Measurements from ENCODE around the gene GABRB1. TPM values are rescaled to one million over a fixed set of nuclear protein-coding genes. Genes with fewer than 3 reads are reported as not detected.

GABRB1 gene
- total and polyA plus RNA-seq, 2 experiments from 2014 or later: 0.26 to 0.97 TPM

- no peak overlapping the region for H3K27ac ChIP-seq (ENCODE audit: low read depth)
Observed at GRCh38 chr4:47367761-47368160, 336.4 kb downstream of the GABRB1 start.

GRCh38 chr4:47368211-47368610 is 336.8 kb downstream of the GABRB1 start:
- DNase-seq (ENCODE audit: low spot score) (no peak), ATAC-seq (no peak)
- Mint-ChIP-seq H3K36me3 (ENCODE audit: low read depth) (no peaks in the 10 kb centered on the region), H3K27ac (no peak overlapping the region), H3K4me1 (no peaks in the 10 kb centered on the region), H3K4me3 (no peak overlapping the region), H3K9me3 (peaks cover 3% of the 10 kb centered on the region; the same call in 2 of the 3 replicates), H3K27me3 (ENCODE audit: insufficient read depth, low read depth, poor library complexity) (no peaks in the 10 kb centered on the region)
- Histone ChIP-seq H2AFZ (no peak overlapping the region), H3K4me1 (ENCODE audit: insufficient read depth) (no peaks in the 10 kb centered on the region), H4K20me1 (replicated peaks; ENCODE audit: insufficient read depth) (no peaks in the 10 kb centered on the region), H3K9me2 (ENCODE audit: insufficient read depth) (peaks cover 4% of the 10 kb centered on the region), H3K4me3 (no peak overlapping the region), H3K36me3 (ENCODE audit: insufficient read depth) (no peaks in the 10 kb centered on the region), H3K27ac (ENCODE audit: low read depth) (no peak overlapping the region), H3K27me3 (ENCODE audit: insufficient read depth) (no peaks in the 10 kb centered on the region), H3F3A (replicated peaks; ENCODE audit: low read depth) (no peaks in the 10 kb centered on the region), H3K4me2 (no peak overlapping the region), H3K79me2 (replicated peaks; ENCODE audit: insufficient read depth) (no peaks in the 10 kb centered on the region)
- TF ChIP-seq CTCF (conservative IDR thresholded peaks at IDR 0.05; ENCODE audit: low read depth in 2 of 2) (no peak), POLR2AphosphoS5 (IDR thresholded peaks at IDR 0.05; ENCODE audit: low read depth) (no peak), REST (IDR thresholded peaks at IDR 0.05; ENCODE audit: unreplicated experiment) (no peak), NANOG (IDR thresholded peaks at IDR 0.05; ENCODE audit: borderline replicate concordance) (no peak), ETS1 (IDR thresholded peaks at IDR 0.05) (no peak), EZH2 (IDR thresholded peaks at IDR 0.05; ENCODE audit: low read depth, unreplicated experiment) (no peak), EZH2phosphoT487 (IDR thresholded peaks at IDR 0.05; ENCODE audit: unreplicated experiment) (no peak), CREB1 (CRISPR knock-in tag; IDR thresholded peaks at IDR 0.05; ENCODE audit: low read depth) (no peak), ZNF462 (CRISPR knock-in tag; IDR thresholded peaks at IDR 0.05) (no peak)

More at GRCh38 chr4:47367761-47368160, 336.4 kb downstream of the GABRB1 start:
- TF ChIP-seq NANOG (IDR thresholded peaks at IDR 0.05; ENCODE audit: borderline replicate concordance): no peak
- no peak for TF ChIP-seq POLR2AphosphoS5 (IDR thresholded peaks at IDR 0.05; ENCODE audit: low read depth)
- no peak for TF ChIP-seq EZH2 (IDR thresholded peaks at IDR 0.05; ENCODE audit: low read depth, unreplicated experiment)
- ATAC-seq (no peak), DNase-seq (ENCODE audit: low spot score) (no peak)
- H2AFZ ChIP-seq: no peak overlapping the region
- H3K9me2 ChIP-seq (ENCODE audit: insufficient read depth): peaks cover 4% of the 10 kb centered on the region
- no peak overlapping the region for H3K4me3 ChIP-seq
- no peaks in the 10 kb centered on the region for H3K36me3 ChIP-seq (ENCODE audit: insufficient read depth)
- no peaks in the 10 kb centered on the region for H3K4me1 Mint-ChIP-seq
- H3K4me3 Mint-ChIP-seq: no peak overlapping the region
- no peaks in the 10 kb centered on the region for H3K36me3 Mint-ChIP-seq (ENCODE audit: low read depth)
- H3K27me3 Mint-ChIP-seq (ENCODE audit: insufficient read depth, low read depth, poor library complexity): no peaks in the 10 kb centered on the region
- no peak overlapping the region for H3K27ac Mint-ChIP-seq
- no peaks in the 10 kb centered on the region for H3K4me1 ChIP-seq (ENCODE audit: insufficient read depth)
- H3K79me2 ChIP-seq (replicated peaks; ENCODE audit: insufficient read depth): no peaks in the 10 kb centered on the region
- no peak overlapping the region for H3K4me2 ChIP-seq
- H3K27me3 ChIP-seq (ENCODE audit: insufficient read depth): no peaks in the 10 kb centered on the region
- H3K9me3 Mint-ChIP-seq: peaks cover 1% of the 10 kb centered on the region; the same call in 2 of the 3 replicates
- no peaks in the 10 kb centered on the region for H4K20me1 ChIP-seq (replicated peaks; ENCODE audit: insufficient read depth)
- no peaks in the 10 kb centered on the region for H3F3A ChIP-seq (replicated peaks; ENCODE audit: low read depth)

All from GM23338 (cell line).